ENCODE results near the gene GATA5.
A peak's percentile ranks its signal among the peaks of the same experiment; 100 is the strongest.
"Not testable (repeated sequence)": the region's sequence is repeated elsewhere in the genome, so short reads cannot be mapped to it uniquely, and the experiment has no call there.

GATA5 gene

DNA sequence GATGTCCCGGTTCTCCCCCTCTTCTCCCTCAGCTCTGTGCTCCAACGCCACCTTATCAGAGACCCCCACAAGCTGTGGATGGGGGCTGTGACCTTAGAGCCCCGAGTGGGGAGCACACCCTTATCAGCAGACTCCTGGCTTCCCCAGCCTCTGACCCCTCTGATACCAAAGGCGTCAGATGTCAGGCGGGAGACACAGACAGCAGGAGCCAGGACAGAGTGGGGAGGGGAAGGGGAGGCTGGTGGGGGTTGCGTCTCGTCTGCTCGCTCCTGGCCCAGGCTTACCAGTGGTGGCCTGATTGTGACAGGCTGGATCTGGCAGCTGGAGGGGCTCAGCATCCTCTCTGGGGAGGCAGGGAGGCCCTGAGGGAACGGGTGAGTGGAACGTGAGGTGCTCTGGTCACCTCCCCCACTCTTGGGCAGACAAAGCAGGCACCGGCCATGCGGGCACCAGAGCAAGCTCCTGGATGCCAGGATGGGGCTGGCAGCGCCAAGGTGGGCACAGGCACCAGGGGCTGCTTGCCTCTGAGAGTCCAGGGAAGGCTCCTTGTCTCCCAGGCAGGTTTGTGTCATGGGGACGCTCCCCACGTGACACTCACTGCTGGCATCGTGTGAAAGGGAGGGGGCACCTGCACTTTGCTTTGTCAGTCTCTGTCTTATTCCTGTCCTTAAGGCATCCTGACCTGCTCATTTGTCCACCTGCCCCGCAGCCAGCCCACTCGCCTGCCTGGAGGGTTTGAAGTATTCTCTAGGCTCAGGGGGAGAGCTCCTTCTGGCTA lies 27.8 kb upstream of the GATA5 start:
- no peak for DNase-seq

DNA sequence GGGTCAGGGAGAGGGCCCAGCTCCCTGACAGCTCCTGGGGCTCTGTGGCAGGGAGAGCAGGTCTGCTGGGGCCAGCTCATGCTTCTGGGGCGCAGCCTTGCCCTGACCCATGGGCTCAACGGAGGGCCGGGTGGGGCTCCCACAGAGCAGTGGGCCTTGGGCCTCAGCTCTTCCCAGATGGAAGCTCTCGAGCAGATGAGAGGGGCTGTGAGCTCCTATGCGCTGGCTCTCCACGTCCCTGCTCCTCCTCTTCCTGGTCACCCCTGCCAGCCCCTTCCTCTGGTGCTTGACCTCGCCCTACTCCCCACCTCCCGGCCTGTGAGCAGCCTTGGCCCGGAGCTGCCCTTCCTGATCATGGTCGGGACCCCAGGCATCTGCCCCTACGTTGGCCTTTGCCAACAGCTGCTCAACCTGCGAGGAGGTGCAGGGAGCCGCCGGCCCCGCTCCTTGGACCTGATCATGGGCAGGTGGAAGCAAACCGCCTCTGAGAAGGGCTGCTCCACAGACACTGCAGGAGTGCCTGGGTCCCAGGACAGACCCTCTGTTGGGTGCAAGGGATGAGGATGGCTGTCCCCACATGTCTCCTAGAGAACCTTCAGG lies 26.8 kb upstream of the GATA5 start:
- DNase-seq: no peak

- peak; percentile 54 to 61 for DNase-seq
These were observed 26.2 kb upstream of the GATA5 start for GRCh38 chr20:62501801-62502495.

- peak; percentile 71 to 79 for DNase-seq
These were observed 24.6 kb upstream of the GATA5 start for GRCh38 chr20:62500237-62500864.

- no peak for DNase-seq
These were observed 24.0 kb upstream of the GATA5 start for GRCh38 chr20:62499758-62500236.

DNA sequence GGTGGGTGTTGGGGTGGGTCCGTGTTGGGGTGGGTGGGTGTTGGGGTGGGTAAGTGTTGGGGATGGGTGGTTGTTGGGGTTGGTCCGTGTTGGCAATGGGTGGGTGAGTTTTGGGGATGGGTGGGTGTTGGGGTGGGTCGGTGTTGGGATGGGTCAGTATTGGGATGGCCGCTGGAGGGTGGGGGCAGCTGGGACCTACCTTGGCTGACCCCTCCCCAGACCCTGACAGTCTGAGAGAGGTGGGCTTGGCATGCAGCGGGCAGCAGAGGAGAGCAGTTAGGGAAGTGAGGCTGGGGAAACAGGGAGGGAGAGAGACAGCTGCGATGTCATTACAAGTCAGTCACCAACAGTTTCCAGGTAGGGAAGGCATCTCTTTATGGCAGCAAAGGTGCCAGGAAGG lies 23.1 kb upstream of the GATA5 start:
- no peak for DNase-seq

DNA sequence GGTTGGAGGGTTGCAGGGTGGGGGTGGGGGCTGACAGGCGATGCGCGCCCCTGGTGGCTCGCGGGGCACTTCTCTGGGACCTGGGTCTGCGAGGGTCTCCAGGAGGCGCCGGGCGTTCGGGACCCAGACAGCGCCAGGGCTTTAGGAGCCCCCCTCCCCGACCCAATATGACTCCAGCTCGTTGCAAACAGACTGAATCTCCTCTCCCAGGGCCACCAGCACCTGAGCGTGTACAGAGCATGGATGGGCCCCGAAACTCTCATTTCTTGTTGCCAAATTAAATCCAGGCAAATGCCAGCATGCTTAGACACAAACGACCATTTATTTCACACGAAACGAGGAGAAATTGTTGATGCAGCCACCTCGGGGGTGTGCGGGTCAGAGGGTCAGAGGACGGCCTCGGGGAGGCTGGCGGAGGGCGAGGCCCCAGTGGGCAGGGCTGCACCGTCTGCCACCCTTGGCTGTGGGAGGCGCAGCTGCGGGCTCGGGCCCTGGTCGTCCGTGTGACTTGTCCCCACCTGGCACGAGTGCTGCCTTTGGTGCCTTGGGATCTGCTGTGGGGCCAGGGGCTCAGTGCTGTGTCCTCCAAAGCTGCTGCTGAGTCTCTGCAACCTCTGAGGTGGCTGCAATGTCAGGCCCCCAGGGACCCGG lies 20.9 kb upstream of the GATA5 start:
- DNase-seq: peak; percentile 8 to 10

GRCh38 chr20:62495749-62496567 lies 20.2 kb upstream of the GATA5 start:
- DNase-seq: no peak

- no peak for DNase-seq
These were observed 19.4 kb upstream of the GATA5 start for GRCh38 chr20:62494980-62495748.

DNA sequence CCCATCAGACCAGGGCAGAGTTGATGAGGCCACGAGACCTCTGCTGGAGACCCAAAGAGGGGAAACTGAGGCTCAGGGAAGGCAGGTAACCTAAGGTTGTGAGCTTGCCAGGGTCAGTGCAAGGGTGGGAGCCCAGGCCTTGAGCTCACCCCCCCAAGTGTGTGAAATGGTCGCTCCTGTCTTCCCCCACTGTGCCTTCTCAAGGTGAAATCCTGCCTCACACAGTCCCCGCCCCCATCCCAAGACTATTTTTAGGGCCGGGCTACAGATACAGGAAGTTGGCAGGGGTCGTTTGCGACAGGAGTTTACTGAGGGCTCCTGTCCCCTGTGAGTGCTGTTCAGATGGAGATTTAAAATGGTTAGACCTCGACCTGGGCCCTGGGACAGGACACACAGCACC lies 18.7 kb upstream of the GATA5 start:
- peak in 1 of 2 donors; percentile 9 for DNase-seq

GRCh38 chr20:62493886-62494285 lies 18.1 kb upstream of the GATA5 start:
- no peak for DNase-seq

- no peak for DNase-seq
These were observed 17.6 kb upstream of the GATA5 start for GRCh38 chr20:62493253-62493885.

GRCh38 chr20:62492711-62493110 lies 16.9 kb upstream of the GATA5 start:
- no peak for DNase-seq

DNA sequence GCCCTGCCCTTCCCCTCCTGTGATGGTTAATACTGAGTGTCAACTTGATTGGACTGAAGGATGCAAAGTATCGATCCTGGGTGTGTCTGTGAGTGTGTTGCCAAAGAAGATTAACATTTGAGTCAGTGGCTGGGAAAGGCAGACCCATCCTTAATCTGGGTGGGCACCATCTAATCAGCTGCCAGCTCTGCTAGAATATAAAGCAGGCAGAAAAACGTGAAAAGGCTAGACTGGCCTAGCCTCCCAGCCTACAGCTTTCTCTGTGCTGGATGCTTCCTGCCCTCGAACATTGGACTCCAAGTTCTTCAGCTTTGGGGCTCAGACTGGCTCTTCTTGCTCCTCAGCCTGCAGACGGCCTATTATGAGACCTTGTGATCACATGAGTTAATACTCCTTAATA lies 15.0 kb upstream of the GATA5 start:
- not testable (repeated sequence) for DNase-seq

DNA sequence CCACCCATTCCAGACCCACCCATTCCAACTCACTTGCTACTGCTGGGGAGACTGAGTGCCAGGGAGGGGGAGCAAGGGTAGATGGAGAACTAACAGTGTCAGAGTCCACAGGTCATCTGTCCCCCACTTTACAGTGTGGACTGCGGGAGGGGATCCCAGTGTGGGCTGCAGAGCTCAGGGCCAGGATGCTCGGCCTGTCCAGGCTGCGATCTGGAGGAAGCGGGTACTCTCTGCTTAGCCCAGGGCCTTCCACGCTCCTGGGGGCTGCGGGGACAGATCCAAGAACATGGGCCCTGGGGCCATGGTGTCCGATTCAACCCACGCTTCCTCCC lies 14.1 kb upstream of the GATA5 start:
- DNase-seq: no peak

DNA sequence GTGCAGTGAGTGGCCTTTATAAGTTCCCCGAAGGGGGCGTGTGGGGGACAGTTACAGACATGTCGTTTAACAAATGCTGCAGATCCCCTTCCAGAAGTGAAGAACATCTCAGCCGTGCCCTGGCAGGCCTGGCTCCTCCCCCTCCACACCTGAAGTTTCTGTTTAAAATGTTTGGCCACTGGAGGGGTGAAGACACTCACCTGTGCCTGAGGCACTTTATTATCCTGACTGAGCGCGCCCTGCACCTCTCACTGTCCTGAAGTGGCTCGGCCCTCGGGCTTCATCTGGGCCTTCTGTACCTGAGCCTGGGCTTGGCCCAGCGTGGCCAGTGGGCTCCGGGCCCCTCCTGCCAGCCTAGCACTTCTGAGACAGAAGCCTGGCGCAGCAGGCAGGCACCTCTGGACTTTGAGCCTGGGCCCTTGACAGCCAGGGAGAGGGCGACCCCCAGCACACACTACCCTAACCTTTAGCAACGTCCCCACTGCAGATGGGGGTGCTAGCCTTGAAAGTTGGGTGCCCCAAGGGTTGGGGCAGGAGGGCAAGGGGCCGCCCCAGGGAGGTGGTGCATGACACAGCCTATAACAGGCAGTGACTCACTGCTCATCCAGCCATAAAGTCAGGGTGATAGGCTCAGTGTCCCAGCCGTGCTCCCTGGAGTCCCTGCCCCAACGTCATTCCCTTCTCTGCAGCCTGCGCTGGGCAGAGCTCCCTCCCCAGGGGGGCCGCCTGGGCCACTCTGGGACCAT lies 13.6 kb upstream of the GATA5 start:
- DNase-seq: no peak

- no peak for DNase-seq
These were observed 12.7 kb upstream of the GATA5 start for GRCh38 chr20:62488470-62488869.

DNA sequence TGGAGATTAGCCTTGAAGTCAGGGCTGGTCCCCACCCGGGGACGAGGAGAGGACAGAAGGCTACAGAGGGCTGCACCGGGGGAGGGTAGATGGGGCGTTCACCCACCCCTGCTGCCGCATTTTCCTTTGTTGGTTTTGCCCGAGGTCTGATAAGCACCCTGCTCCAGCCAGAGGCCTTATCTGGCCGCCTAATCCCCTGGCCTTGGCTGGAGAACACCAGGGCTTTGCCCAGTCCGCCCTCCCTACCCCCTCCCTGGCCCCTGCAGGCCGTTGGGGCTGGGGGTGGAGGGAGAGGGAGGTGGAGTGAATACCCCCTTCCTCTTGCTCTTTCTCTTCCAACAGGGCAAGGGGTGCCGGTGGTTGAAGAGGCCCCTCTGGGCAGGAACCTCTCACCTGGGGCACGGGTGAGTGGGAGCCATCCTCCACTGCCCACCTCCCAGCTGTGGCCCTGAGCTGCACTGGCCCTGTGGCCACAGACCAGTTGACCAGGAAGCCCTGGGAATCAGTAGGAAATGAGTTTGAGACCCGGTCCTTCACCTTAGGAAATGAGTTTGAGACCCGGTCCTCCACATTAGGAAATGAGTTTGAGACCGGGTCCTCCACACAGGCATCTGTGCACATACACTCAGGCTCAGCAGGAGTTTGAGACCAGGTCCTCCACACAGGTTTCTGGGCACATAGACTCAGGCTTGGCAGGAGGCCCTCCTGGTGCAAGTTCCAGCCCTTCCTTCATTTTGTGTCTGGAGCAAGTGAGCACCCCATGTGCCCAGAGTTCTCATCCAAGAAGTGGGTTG lies 12.0 kb upstream of the GATA5 start:
- no peak for DNase-seq

DNA sequence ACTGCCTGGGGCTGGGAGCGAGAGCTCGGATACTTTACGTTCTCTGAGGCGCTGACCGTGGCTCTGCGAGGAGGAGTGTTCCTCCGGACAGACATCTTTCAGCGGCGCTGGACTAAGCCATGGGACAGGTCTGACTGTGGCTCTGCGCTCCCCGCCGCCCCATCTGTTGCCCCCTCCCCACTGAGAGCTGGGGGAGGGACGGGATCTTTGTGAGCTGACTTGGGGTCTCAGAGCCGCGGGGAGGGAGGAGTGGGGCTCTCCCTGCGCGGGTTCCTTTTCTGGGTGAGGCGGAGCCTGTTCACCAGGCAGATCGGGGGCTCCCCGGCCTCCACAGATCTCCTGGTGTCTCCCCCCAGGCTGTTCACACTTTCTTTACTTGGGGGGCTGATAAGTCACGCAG lies 11.3 kb upstream of the GATA5 start:
- no peak for DNase-seq
